DOHH2 (cell line): ENCODE measurements around the gene NAPG.

ENCODE experiments used
- H3F3A ChIP-seq: fragments of 200-600 bp; sonication (generic), shearing (Covaris generic); 2 replicates; pipeline ENCODE4 v1.6.0; 2016; ENCODE audit warnings: antibody characterized with exemption, mild to moderate bottlenecking; ENCODE audit not compliant: control insufficient read depth, insufficient read depth
- H3K27ac ChIP-seq: fragments of 200-600 bp; sonication (generic); 2 replicates; pipeline ENCODE4 v1.5.1; 2014; ENCODE audit warnings: low read depth, mild to moderate bottlenecking, low read length, moderate library complexity
- H3K27me3 ChIP-seq: fragments of 200-600 bp; sonication (generic); 2 replicates; pipeline ENCODE4 v1.6.1; 2014; ENCODE audit warnings: mild to moderate bottlenecking, low read length, mixed read lengths; ENCODE audit not compliant: control insufficient read depth
- H3K36me3 ChIP-seq: fragments of 200-600 bp; sonication (generic); 2 replicates; pipeline ENCODE4 v1.6.1; 2014; ENCODE audit warnings: mild to moderate bottlenecking, low read length, moderate library complexity, mixed read lengths; ENCODE audit not compliant: control insufficient read depth
- H3K4me1 ChIP-seq: fragments of 200-600 bp; sonication (generic); 2 replicates; pipeline ENCODE4 v1.6.1; 2014; ENCODE audit warnings: mild to moderate bottlenecking, low read length, mixed read lengths; ENCODE audit not compliant: control insufficient read depth
- H3K4me2 ChIP-seq: fragments of 200-600 bp; sonication (generic); 2 replicates; pipeline ENCODE4 v1.6.0; 2014; ENCODE audit warnings: mild to moderate bottlenecking, low read length, moderate library complexity
- H3K4me3 ChIP-seq: fragments of 200-600 bp; sonication (generic); 2 replicates; pipeline ENCODE4 v1.5.1; 2014; ENCODE audit warnings: mild to moderate bottlenecking, low read length, mixed read lengths
- H3K79me2 ChIP-seq: fragments of 200-600 bp; sonication (generic); 2 replicates; pipeline ENCODE4 v1.6.1; 2014; ENCODE audit warnings: mild to moderate bottlenecking, low read length, mixed read lengths; ENCODE audit not compliant: control insufficient read depth
- H3K9me2 ChIP-seq: fragments of 200-600 bp; sonication (generic); replicated peaks from 2 replicates; pipeline ENCODE4 v1.6.1; 2014; ENCODE audit warnings: mild to moderate bottlenecking, low read length, mixed read lengths; ENCODE audit not compliant: control insufficient read depth
- H3K9me3 ChIP-seq: fragments of 200-600 bp; sonication (generic); 2 replicates; pipeline ENCODE4 v1.6.1; 2014; ENCODE audit warnings: antibody characterized with exemption, low read length, mixed read lengths; ENCODE audit not compliant: control insufficient read depth, insufficient read depth
- H4K20me1 ChIP-seq: fragments of 200-600 bp; sonication (generic); 2 replicates; pipeline ENCODE4 v1.6.0; 2014; ENCODE audit warnings: low read depth, mild to moderate bottlenecking, antibody characterized with exemption, low read length, moderate library complexity; ENCODE audit not compliant: control insufficient read depth, insufficient read depth
- CTCF ChIP-seq: fragments of 200-600 bp; sonication (generic); IDR thresholded peaks from one replicate; pipeline ENCODE4 v1.5.1; 2014; ENCODE audit warnings: antibody characterized with exemption, mild to moderate bottlenecking, low read depth, low read length; ENCODE audit not compliant: poor library complexity, severe bottlenecking
- EZH2phosphoT487 ChIP-seq: fragments of 200-600 bp; sonication (generic); IDR thresholded peaks from 2 replicates; pipeline ENCODE4 v1.6.1; 2017; ENCODE audit warnings: borderline replicate concordance, mild to moderate bottlenecking, antibody characterized with exemption, low read length, moderate library complexity, mixed read lengths

NAPG gene

GRCh38 chr18:10495936-10496335 lies 29.9 kb upstream of the NAPG start:
- H3K9me3 ChIP-seq, result 0 out of 2 replicates have a peak, but pooled peaks cover 2% of the 10 kb centered on the region
- H3K27me3 ChIP-seq, result peaks cover 1% of the 10 kb centered on the region; the same call in 1 of the 2 replicates
- no peaks in the 10 kb centered on the region for H4K20me1 ChIP-seq
- no peak overlapping the region for H3K27ac ChIP-seq
- TF ChIP-seq CTCF (no peak), EZH2phosphoT487 (no peak)
- H3F3A ChIP-seq, result no peaks in the 10 kb centered on the region
- H3K4me1 ChIP-seq, result peaks cover 4% of the 10 kb centered on the region
- no peak overlapping the region for H3K4me3 ChIP-seq
- H3K79me2 ChIP-seq, result no peaks in the 10 kb centered on the region
- no peak overlapping the region for H3K4me2 ChIP-seq
- no peaks in the 10 kb centered on the region for H3K9me2 ChIP-seq
- H3K36me3 ChIP-seq, result no peaks in the 10 kb centered on the region

- H3K27ac ChIP-seq, result no peak overlapping the region
- H3K4me2 ChIP-seq, result no peak overlapping the region
- H3F3A ChIP-seq, result no peaks in the 10 kb centered on the region
- H3K36me3 ChIP-seq, result no peaks in the 10 kb centered on the region
- no peak overlapping the region for H3K4me3 ChIP-seq
- no peaks in the 10 kb centered on the region for H3K79me2 ChIP-seq
- H4K20me1 ChIP-seq, result no peaks in the 10 kb centered on the region
- peaks cover 9% of the 10 kb centered on the region for H3K27me3 ChIP-seq
- H3K4me1 ChIP-seq, result no peaks in the 10 kb centered on the region
- TF ChIP-seq CTCF (no peak), EZH2phosphoT487 (no peak)
- H3K9me2 ChIP-seq, result no peaks in the 10 kb centered on the region
- 0 out of 2 replicates have a peak, but pooled peaks cover 2% of the 10 kb centered on the region for H3K9me3 ChIP-seq
These were observed 28.5 kb upstream of the NAPG start for GRCh38 chr18:10497206-10497749.

GRCh38 chr18:10499230-10499629 lies 26.6 kb upstream of the NAPG start:
- no peaks in the 10 kb centered on the region for H3F3A ChIP-seq
- H3K9me3 ChIP-seq, result 0 out of 2 replicates have a peak, but pooled peaks cover 2% of the 10 kb centered on the region
- TF ChIP-seq CTCF (no peak), EZH2phosphoT487 (no peak)
- no peak overlapping the region for H3K4me3 ChIP-seq
- no peaks in the 10 kb centered on the region for H3K9me2 ChIP-seq
- no peaks in the 10 kb centered on the region for H4K20me1 ChIP-seq
- no peaks in the 10 kb centered on the region for H3K4me1 ChIP-seq
- peaks cover 11% of the 10 kb centered on the region for H3K27me3 ChIP-seq
- H3K36me3 ChIP-seq, result no peaks in the 10 kb centered on the region
- H3K79me2 ChIP-seq, result no peaks in the 10 kb centered on the region
- H3K27ac ChIP-seq, result no peak overlapping the region
- no peak overlapping the region for H3K4me2 ChIP-seq
